Stimulated activated CD4-positive, alpha-beta T cell treated with anti-CD3 and anti-CD28 coated beads, Interleukin-4, amount 100 ng/mL, for 1 hour (primary cell): ENCODE measurements around the gene SLC43A3.
"Not testable (repeated sequence)": the region's sequence is repeated elsewhere in the genome, so short reads cannot be mapped to it uniquely, and the experiment has no call there.

Experiments used
- DNase-seq: peaks from one replicate; pipeline ENCODE4 v3.0.0-alpha.2; 2020

Gene SLC43A3

DNA sequence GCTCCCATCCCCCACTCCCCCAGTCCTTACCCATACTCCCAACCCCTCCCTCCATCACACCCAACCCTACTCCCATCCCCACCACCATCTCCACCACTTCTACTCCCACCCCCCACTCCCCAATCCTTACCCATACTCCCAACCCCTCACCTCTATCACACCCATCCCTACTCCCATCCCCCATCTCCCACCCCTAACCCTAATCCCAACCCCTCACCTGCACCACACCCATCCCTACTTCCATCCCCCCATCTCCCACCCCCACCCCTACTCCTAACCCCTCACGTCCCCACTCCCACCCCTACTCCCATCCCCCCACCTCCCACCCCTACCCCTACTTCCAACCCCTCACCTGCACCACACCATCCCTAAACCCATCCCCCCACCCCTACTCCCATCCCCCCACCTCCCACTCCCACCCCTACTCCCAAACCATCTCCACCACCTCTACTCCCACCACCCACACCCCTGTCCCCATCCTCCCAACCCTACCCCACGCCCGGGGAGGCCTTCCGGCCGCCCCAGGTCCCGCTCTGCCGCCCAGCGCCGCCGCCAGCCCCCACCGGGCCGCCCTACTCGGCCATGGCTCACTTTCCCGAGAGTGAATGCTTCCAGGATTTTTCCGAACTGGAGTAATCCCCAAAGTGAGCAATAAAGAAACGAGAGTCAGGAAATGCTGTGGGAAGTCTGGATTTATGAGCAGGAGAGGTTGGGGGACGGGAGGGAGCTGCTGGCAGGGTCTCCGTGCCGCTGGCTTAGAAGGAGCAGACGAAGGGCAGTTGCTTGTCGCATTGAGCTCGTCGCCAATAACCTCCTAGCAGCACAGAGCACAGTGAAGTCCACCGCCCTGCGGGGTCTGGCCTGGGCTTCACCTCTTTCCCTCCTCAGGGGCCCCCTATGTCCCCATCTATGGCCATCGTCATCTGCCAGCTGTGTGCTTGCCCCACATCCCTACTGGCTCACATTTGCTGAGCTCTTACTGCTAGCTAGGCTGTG, 50.5 kb downstream of the SLC43A3 start:
- no peak for DNase-seq

DNA sequence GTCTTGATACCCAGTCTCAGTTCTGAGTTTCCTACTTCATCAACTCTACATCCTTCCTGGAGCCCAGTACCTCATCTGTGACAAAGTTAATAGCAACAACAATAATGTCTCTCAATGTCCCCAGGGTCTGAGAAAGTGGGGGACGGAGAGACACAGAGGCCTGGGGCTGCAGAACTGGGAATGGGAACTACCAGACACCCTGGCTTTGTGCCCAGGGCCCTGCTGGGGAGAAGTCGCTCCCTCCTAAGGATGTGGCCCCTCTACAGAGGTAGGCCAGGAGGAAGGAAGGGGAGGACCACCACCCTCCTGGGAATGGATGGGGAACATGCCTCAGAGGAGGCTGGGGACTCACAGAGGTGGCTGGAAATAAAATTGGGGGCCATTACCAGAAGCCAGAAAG, 51.4 kb downstream of the SLC43A3 start:
- no peak for DNase-seq

DNA sequence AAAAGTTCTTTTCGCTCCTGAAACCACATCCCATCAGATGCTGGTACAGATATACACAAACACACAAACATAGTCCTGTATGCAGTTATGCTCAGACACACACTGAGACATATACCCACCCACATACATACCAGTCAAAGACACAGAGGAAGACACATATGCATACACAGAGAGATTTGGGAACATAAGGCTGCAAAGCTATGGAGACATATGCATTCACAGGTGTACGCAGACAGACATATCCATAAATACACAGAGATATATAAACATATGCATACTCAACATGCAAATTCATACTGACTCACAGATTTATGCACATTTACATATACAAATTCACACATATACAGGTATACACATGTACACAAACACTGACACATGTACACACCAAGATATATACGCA, 52.0 kb downstream of the SLC43A3 start:
- no peak for DNase-seq

DNA sequence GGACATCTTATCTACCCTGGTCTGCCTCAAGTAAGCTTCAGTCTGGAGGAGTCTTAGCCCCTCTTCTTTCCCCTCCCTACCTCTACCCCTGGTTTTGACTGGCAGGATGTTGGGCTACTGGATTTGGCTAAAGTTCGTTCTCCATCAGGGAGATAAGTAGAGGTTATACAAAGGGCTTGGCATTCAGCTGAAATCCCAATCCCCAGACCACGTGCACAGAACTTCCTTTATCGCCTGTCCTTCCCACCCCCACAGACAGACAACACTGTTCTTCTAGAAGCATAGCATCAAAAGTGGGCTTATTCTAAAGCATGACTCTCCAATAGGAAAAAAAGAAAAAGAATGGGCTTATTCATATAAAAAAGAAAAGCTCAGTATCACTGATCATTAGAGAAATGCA, 53.8 kb downstream of the SLC43A3 start:
- no peak for DNase-seq

DNA sequence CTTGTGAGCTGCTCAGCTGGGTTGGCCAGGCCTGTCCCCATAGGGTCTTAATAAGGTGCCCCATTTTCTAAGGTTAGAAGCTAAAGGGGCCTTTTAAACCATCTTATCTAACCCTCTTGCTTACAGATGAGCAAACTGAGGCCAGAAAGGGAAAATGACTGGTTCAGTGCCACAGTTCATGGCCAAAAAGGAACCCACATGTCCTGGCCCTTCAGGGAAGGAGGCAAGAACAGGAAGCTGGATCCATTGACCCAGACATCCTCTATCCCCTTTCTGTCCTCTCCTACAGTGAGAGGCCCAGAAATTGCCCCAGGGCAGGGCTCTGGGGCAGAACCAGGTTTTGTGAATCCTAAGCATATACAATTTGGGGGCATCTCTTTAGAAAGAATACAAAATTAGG, 56.0 kb downstream of the SLC43A3 start:
- no peak for DNase-seq

DNA sequence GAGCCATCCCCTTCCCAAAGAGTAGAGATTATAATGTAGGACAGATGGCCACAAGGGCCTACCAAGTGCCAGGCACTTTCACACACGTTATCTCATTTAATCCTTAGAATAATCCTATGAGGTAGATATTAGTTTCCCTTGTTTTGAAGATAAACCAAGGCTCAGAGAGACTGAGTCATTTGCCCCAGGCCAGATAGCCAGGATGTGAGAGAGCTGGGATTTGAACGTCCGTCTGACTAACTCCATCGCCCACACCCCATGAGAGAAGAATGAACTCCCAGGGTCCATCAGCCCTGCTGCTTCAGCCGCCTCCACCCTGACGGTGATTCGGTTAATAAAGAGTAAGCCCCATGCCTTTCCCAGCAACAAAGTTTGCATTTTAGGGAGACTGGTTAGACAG, 56.7 kb downstream of the SLC43A3 start:
- DNase-seq = no peak

DNA sequence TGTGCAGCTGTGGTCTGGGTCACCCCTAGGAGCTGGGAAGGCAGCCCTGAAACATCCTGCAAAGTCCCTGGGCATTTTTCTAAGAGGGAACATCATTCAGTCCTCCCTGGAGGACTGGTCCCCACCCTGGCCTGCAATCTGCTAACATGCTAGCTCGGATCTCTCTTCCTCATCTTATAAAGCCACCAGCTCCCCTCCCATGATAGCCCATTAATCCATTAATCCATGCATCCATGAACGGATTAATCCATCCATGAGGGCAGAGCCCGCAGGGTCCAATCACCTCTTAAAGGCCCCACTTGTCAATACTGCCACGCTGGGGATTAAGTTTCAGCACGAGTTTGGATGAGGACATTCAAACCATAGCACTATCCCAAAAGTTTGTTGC, 58.1 kb downstream of the SLC43A3 start:
- DNase-seq = no peak

DNA sequence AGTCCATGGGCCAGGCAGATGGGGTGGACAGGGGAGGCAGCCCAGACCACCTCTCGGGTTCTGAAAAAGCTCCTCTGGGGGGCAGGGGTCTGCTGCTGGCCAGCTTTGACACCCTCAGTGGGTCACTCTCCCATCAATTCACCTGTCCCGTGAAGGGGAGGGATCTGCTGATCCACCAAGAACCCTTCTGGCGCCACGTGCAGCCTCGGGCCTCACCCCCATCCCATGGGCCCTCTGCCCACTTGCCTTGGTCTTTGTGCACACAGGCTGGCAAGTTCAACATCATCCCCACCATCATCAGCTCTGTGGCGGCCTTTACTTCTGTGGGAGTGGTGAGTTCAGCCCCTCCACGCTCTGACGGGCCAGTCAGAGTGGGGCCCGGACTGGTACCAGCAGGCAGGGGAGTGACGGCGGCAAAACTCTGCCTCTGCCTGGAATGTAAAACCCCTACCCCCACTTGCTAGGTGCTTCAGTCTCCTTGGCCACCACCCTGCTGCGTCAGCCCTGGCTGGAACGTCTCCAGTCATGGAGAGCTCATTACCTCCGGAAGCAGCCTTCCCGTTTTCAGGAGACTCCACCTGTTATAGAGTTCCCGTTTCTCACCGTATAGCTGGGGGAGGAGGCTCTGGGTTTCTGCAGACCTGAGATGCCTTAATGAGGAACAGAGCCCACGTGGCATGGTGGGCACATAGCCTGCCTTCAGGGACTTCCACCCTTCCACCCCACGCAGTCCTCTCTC, 58.6 kb downstream of the SLC43A3 start:
- DNase-seq = no peak

DNA sequence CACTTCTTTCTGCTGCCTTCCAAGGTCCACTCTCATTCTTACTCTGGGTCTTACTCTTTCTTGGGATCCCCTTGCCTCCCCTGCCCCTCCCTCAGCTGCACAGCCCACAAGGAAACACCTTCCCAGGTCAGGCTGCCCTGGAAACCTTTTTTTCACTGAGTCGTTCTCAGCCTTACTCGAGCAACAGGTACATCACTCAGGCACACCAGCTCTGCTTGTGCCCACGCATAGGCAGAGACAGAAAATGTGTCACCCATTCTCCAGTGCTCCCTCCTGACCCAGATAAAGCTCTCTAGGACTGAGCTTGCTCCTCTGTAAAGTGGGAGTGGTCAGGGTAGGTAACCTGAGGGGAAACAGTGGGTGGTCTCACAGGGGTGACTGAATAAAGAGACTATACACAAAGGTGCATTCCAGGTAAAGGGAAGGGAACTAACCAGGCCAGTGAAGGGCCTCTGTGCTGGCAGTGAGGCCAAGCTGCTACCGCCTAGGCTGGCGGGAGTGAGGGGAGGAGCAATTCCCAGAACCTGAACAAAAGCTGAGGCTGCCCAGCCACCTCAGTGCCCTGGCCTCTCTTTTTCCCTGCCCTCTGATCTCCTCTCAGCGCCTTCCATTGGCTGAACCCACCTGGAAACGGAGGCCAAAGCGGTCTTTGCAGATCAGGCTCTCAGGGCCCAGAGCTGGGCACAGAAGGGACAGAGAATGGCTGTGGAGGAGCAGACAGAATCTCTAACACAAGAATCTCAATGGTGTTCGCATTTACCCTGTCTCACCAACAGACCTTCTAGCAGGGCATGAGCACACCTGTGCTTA, 61.9 kb downstream of the SLC43A3 start:
- no peak for DNase-seq

DNA sequence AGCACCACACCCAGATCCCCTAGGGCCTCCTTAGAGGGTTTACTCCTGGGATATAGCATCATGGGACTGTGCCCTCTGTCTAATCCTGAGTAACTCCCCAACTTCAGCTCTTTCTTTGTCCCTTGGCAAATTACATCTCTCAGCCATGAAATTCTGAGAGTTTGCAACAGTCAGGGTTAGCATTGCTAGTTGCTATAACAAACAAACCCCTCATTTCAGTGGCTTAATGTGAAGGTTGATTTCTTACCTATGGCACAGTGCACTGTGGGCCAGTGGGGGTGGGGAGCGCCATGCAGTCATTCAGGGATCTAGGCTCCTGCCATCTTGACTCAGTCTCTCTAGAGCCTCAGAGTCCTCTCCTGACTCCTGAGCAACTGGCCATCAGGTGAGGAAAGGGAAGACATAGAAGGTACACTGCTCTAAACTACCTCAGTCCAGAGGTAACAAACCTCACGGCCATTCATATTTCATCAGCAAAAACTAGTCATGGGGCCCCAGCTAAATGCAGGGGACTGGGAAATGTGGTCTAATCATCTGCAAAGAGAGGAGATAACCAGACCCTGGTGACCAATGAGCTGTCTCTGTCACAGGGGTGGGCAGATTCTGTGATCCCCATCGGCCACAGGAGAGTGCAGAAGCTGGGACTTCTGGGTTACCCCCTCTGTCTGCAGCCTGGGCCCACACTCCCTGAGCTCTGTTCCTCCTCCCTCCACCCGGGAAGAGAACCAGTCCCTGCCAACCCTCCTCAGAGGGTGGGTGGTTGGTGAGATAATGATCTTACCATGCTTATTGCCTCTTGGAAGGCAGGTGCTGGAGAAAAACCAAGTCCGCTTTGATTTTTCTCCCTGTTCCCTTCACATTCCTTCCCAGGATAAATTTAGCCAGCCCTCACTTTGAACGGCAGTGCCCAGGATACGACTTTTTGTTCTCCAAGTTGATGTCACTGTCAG, 63.5 kb downstream of the SLC43A3 start:
- DNase-seq = no peak

DNA sequence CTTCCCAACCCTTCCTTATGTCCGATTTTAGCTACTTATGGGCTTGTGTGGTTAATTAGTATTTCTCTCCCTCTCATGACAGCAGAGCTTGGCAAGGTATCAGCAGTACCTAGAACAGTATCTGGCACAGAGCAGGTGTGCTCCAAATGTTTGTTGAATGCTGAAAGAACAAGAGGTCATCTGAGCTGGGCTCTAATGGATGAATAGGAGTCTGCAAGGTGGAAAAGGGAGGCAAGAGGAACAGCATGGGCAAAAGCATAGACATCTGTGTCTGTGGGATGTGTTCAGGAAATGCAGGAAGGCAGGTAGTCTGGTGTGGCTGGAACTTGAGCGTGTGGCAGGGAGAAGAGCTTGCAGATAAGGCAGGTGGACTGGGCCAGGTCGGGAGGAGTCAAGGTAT, 65.0 kb downstream of the SLC43A3 start:
- no peak for DNase-seq

DNA sequence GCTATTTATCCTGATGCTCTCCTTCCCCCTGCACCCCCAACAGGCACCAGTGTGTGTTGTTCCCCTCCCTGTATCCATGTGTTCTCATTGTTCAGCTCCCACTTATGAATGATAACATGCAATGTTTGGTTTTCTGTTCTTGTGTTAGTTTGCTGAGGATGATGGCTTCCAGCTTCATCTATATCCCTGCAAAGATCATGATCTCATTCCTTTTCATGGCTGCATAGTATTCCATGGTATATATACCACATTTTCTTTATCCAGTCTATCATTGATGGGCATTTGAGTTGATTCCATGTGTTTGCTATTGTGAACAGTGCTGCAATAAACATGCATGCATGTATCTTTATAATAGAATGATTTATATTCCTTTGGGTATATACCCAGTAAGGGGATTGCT, 65.5 kb downstream of the SLC43A3 start:
- DNase-seq = not testable (repeated sequence)

DNA sequence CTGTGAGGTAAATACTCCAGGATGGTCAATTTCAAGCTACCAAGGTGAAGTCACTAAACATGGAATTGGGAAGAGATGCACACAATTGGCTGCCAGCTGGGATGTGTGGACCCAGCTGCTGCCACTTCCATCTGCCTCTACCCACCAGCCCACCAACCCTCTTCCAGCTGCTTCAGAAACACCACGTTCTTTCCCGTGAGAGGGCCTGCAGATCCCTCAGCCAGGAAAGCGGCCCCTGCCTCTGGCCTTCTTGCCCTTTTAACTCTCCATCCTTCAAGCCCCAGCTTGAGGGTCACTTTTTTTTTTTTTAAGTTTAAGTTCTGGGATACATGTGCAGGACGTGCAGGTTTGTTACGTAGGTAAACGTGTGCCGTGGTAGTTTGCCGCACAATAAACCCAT, 65.9 kb downstream of the SLC43A3 start:
- DNase-seq = no peak

DNA sequence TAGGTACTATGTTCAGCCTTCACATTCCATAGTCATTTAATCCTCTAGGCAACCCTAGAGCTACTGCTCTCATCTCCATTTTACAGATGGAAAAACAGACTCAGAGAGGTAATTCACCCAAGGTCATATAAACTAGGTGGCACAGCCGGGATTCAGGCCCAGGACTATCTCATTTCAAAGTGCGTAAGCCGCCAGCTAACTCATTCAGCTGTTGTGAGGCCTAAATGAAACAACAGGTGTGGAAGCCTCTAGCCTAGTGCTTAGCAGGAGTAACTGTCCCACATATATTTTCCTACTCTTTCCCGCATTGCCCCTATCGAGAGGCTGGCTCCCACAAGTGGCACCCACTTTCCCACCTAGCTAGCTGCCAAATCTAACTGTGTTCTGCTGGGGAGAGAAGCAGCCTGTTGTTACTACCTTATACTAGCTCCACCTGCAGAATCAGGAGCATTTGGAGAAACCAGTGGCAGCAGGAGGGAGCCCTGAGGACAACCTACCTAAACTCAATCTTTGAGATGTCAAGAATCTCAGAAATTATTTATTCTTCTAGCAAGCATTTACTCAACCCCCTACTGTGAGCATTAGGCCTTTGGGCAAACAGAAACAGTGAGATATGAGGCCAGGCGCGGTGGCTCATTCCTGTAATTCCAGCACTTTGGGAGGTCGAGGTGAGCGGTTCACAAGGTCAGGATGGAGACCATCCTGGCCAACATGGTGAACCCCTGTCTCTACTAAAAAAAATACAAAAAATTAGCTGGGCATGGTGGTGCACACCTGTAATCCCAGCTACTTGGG, 66.8 kb downstream of the SLC43A3 start:
- DNase-seq = no peak

DNA sequence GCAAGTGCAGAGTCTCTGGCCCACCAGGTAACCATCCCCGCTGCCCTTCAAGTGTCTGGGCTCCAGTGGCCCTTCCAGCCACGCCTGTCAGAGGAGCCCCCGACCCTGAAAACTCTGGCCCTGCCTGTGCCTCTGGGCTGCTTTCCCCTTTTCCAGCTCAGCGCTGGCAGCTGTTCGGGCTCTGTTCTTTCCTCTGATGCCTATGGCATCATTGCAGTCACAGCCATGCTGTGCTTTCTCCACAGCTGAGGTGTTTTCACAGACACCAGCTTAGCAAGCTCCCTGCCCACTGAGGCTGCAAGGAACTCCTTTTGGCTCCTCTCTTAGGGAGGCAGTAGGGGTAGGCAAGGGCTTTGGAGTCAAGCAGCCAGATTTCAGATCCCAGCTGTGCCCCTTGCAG, 67.5 kb downstream of the SLC43A3 start:
- DNase-seq = no peak

DNA sequence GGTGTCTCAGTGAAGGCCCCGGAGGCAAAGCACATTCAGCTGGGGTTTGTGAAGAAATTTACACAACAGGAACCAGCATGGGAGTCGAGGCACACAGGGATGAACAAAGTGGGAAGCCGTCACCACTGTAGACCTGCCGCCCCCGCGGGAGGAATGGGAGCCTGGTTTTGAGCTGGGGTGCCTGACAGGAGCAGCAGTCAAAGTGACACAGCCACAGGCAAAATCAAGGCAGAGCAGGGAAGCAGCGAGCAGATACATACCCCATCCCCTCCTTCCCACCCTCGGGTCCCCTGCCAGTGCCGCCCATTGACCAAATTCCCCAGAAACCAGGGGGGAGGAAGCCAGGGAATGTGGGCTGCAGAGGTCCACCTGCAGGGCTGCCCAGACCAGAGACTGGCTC, 67.9 kb downstream of the SLC43A3 start:
- no peak for DNase-seq

DNA sequence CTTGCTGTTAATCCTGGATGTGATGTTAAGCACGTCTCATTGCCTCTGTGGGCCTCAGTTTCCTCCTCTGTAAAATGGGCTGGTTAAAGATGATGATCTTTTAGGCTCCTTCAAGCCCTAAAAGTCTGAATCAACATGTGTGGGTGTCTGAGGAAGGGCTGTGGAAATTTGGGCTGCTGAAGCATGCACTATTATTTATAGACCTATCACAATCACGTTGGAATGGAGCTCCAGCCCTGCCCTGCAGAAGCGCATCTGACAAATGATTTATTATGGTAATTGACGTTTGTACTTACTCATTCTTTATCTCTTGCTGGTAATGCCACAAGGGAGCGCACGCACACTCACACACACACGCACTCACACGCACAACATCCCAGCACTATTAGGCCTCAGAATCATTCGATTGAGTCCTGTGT, 68.4 kb downstream of the SLC43A3 start:
- no peak for DNase-seq

DNA sequence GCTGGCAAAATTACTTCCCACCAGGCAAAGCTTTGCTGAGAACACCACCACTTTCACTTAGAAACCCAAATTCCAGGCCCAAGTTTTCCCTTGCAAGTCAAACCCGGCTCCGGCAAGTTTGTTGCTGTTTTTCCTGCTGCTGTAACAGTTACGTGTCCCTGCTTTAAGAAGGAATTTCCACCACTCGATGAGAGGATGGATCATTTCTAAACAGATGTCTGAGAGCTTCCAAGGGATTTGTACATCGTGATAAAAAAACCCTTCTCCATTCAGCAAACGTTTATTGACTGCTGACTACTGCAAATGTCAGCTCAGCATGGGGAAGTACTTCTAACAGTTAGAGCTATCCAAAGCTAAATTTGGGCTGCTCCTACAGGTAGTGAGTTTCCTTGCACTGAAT, 69.1 kb downstream of the SLC43A3 start:
- no peak for DNase-seq

DNA sequence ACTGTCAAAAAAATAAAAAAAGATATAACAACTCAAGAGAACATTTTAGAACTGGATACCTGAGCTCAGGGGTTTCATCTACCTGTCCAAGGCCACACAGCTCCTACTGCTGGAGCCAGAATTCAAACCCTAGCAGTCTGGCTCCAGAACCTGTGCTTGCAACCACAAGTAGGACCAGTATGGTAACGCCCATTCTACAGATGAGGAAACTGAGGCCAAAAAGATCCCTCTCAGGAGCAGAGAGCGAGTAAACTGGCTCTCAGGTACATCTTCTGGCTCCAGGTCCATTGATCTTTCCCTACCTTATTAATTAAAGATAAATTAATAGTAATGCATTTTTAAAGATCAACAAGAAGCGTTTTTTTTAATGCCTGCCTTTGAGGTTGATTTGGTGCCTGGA, 69.6 kb downstream of the SLC43A3 start:
- DNase-seq = no peak
